Renal cortical epithelial cell (primary cell): Measurements from ENCODE around the gene MCM3. TPM values are rescaled to one million over a fixed set of nuclear protein-coding genes. Genes with fewer than 3 reads are reported as not detected.

Experiments
- DNase-seq: peaks from one replicate; pipeline ENCODE4 v3.0.0-alpha.2; 2011; ENCODE audit warnings: low read depth
- total RNA-seq: library from RNA; depleted of rRNA; stranded (reverse); fragments of >200 nt; gene quantifications from 2 replicates; pipeline ENCODE4 v1.2.3, GENCODE V29; 2014

Gene MCM3
- total RNA-seq, 1 donor from 2014 or later, result 42.2 TPM

- DNase-seq, result no peak
These were observed 18.6 kb upstream of the MCM3 start for GRCh38 chr6:52303178-52303577.

GRCh38 chr6:52301326-52301725 lies 16.8 kb upstream of the MCM3 start:
- no peak for DNase-seq

- no peak for DNase-seq
These were observed 16.0 kb upstream of the MCM3 start for GRCh38 chr6:52300489-52300931.

- no peak for DNase-seq
These were observed 15.1 kb upstream of the MCM3 start for GRCh38 chr6:52299653-52300052.

- no peak for DNase-seq
These were observed 12.9 kb upstream of the MCM3 start for GRCh38 chr6:52297433-52297832.

GRCh38 chr6:52293067-52293466 lies 8.5 kb upstream of the MCM3 start:
- DNase-seq, result peak; percentile 34

- no peak for DNase-seq
These were observed 4.3 kb upstream of the MCM3 start for GRCh38 chr6:52288841-52289240.

- no peak for DNase-seq
These were observed 3.7 kb upstream of the MCM3 start for GRCh38 chr6:52288216-52288615.

- DNase-seq, result peak; percentile 71
These were observed 2.4 kb upstream of the MCM3 start for GRCh38 chr6:52286798-52287432.

- DNase-seq, result no peak
These were observed 881 bp upstream of the MCM3 start for GRCh38 chr6:52285177-52286068.

GRCh38 chr6:52284131-52284459 lies 447 bp downstream of the MCM3 start:
- no peak for DNase-seq

GRCh38 chr6:52283111-52283510 lies 1.4 kb downstream of the MCM3 start:
- DNase-seq, result no peak

- DNase-seq, result no peak
These were observed 8.4 kb downstream of the MCM3 start for GRCh38 chr6:52276130-52276529.

- no peak for DNase-seq
These were observed 12.6 kb downstream of the MCM3 start for GRCh38 chr6:52271852-52272460.

GRCh38 chr6:52263709-52264540 lies 20.6 kb downstream of the MCM3 start:
- peak; percentile 56 for DNase-seq

GRCh38 chr6:52262620-52263344 lies 21.8 kb downstream of the MCM3 start:
- DNase-seq, result no peak

GRCh38 chr6:52261229-52261628 lies 23.3 kb downstream of the MCM3 start:
- no peak for DNase-seq

- no peak for DNase-seq
These were observed 23.9 kb downstream of the MCM3 start for GRCh38 chr6:52260634-52261033.

GRCh38 chr6:52255434-52255833 lies 29.1 kb downstream of the MCM3 start:
- no peak for DNase-seq

GRCh38 chr6:52254731-52255378 lies 29.7 kb downstream of the MCM3 start:
- no peak for DNase-seq

- DNase-seq, result no peak
These were observed 31.0 kb downstream of the MCM3 start for GRCh38 chr6:52253494-52253893.
